ACC112 (cell line): ENCODE measurements around the gene SH3PXD2A.

Source experiments
- H2AFZ ChIP-seq: fragments of 200-600 bp; sonication (generic); one replicate; pipeline ENCODE4 v1.6.0; 2017; ENCODE audit warnings: antibody characterized with exemption, low read length; ENCODE audit not compliant: unreplicated experiment
- H3K27ac ChIP-seq: fragments of 200-600 bp; sonication (generic); 2 replicates; pipeline ENCODE4 v1.5.1; 2014; ENCODE audit warnings: low read depth, mild to moderate bottlenecking, antibody characterized with exemption, low read length, moderate library complexity
- H3K27me3 ChIP-seq: fragments of 200-600 bp; sonication (generic); 2 replicates; pipeline ENCODE4 v1.6.1; 2014; ENCODE audit warnings: mild to moderate bottlenecking, antibody characterized with exemption, low read length, moderate library complexity, mixed read lengths; ENCODE audit not compliant: insufficient read depth
- H3K36me3 ChIP-seq: fragments of 200-600 bp; sonication (generic); 2 replicates; pipeline ENCODE4 v1.6.1; 2016; ENCODE audit warnings: mild to moderate bottlenecking, antibody characterized with exemption, low read length, moderate library complexity, mixed read lengths; ENCODE audit not compliant: insufficient read depth
- H3K4me1 ChIP-seq: fragments of 200-600 bp; sonication (generic); one replicate; pipeline ENCODE4 v1.6.1; 2016; ENCODE audit warnings: low read length, mixed read lengths; ENCODE audit not compliant: insufficient read depth, unreplicated experiment, control insufficient read depth
- H3K4me3 ChIP-seq: fragments of 200-600 bp; sonication (generic); 2 replicates; pipeline ENCODE4 v1.5.1; 2014; ENCODE audit warnings: mild to moderate bottlenecking, low read depth, low read length
- H3K79me2 ChIP-seq: fragments of 200-600 bp; sonication (generic); one replicate; pipeline ENCODE4 v1.6.0; 2016; ENCODE audit warnings: low read length; ENCODE audit not compliant: control insufficient read depth, unreplicated experiment, insufficient read depth

SH3PXD2A gene

GRCh38 chr10:103890194-103890658 is 34.9 kb upstream of the SH3PXD2A start:
- Histone ChIP-seq H3K27ac (no peak overlapping the region), H3K27me3 (no peaks in the 10 kb centered on the region), H3K4me1 (peaks cover 42% of the 10 kb centered on the region), H2AFZ (no peak overlapping the region), H3K36me3 (peaks cover 5% of the 10 kb centered on the region; the same call in 1 of the 2 replicates), H3K4me3 (no peak overlapping the region), H3K79me2 (no peaks in the 10 kb centered on the region)

DNA sequence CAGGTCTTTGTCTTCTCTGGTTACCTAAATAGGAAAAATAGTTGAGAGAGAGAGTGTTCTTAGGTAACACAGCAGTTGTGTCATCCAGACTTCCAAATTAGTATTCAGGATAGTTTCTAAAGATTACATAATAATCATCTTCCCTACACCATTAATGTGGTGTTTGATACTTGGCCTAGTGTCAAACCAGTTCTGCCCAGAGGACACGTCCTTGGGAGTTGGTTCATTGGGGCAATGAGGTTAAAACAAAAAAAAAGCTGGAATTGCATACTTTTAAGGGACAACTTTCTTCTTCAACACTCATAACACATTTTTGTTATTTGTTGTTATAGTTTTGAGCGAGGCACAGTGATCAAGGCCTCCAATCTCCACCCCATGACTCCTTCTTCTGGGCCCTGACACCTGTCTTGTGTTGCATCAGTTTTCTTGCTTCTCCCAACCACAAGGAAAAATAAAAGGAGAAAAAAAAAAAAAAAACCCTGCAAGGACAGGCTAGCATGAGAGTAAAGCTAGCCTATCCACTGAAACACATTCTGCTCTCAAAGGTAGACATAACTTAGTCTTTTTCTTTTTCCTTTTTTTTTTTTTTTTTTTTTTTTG is 33.8 kb upstream of the SH3PXD2A start:
- Histone ChIP-seq H3K27ac (peak overlapping the region; percentile 23), H3K4me3 (no peak overlapping the region), H3K4me1 (peaks cover 36% of the 10 kb centered on the region)

DNA sequence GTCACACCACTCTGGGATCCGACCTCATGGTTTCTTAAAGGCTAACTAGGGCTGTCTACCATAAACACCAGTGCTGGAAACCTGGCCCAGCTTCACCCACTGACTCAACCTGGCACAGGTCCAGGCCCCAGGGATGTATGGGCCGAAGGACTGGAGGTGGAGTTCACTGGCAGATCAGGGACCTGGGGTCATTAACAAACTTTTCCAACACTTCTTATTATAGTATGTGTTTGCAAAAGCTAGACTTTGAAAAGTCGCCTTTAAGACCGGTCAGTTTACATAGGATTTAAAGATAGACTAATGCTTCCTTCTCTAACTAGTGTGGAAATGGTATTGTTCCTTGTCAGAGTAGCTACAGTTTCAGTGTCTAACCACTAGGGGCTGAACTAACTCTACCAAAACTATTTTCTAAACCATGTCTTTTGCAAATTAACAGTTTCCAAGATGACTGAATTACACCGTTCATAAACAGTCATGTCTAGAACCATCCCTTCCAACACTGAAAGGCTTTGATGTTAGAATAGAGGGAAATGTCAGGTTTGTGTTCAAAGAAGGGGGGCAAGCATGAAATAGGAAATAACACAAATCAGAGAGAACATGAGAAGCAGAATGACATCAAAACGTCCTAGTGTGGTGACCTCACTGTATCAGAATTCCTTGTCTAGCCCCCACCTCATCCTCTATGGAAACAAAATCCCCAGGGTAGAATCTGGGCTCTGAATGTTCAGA is 32.9 kb upstream of the SH3PXD2A start:
- Histone ChIP-seq H2AFZ (no peak overlapping the region), H3K27me3 (no peaks in the 10 kb centered on the region), H3K4me3 (no peak overlapping the region), H3K36me3 (peaks cover 5% of the 10 kb centered on the region; the same call in 1 of the 2 replicates), H3K27ac (peak overlapping the region; percentile 23), H3K79me2 (no peaks in the 10 kb centered on the region), H3K4me1 (peaks cover 26% of the 10 kb centered on the region)

More for the DNA sequence above, 33.8 kb upstream of the SH3PXD2A start:
- H3K79me2 ChIP-seq = no peaks in the 10 kb centered on the region
- no peaks in the 10 kb centered on the region for H3K27me3 ChIP-seq
- H3K36me3 ChIP-seq = peaks cover 5% of the 10 kb centered on the region; the same call in 1 of the 2 replicates
- H2AFZ ChIP-seq = no peak overlapping the region

DNA sequence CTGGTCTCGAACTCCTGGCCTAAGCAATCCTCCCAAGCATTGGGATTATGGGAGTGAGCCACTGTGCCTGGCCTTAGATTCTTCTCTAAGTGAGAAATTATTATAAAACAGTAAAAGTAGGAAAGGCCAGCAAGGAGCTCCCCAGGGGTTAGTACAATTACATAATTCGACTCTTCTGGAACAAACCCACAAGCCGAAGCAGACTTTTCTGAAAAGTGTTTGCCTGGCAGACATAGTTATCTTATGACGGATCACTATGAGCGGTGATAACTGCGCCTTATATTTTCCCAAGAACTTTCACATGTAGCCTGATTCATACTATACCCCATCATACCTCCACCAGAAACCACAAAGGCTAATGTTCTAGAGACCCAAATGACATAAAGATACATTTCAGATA is 30.2 kb upstream of the SH3PXD2A start:
- Histone ChIP-seq H3K79me2 (no peaks in the 10 kb centered on the region), H3K4me1 (peaks cover 26% of the 10 kb centered on the region), H3K4me3 (no peak overlapping the region), H3K27me3 (no peaks in the 10 kb centered on the region), H3K36me3 (no peaks in the 10 kb centered on the region), H3K27ac (peak overlapping the region; percentile 64), H2AFZ (no peak overlapping the region)

GRCh38 chr10:103884681-103885139 is 29.3 kb upstream of the SH3PXD2A start:
- H3K79me2 ChIP-seq = no peaks in the 10 kb centered on the region
- no peak overlapping the region for H3K27ac ChIP-seq
- no peaks in the 10 kb centered on the region for H3K36me3 ChIP-seq
- H3K4me1 ChIP-seq = peaks cover 26% of the 10 kb centered on the region
- H2AFZ ChIP-seq = no peak overlapping the region
- no peaks in the 10 kb centered on the region for H3K27me3 ChIP-seq
- H3K4me3 ChIP-seq = no peak overlapping the region

GRCh38 chr10:103882285-103883007 is 27.1 kb upstream of the SH3PXD2A start:
- Histone ChIP-seq H3K27ac (no peak overlapping the region), H2AFZ (no peak overlapping the region), H3K27me3 (no peaks in the 10 kb centered on the region), H3K4me3 (no peak overlapping the region), H3K79me2 (no peaks in the 10 kb centered on the region), H3K36me3 (no peaks in the 10 kb centered on the region), H3K4me1 (peaks cover 10% of the 10 kb centered on the region)

- Histone ChIP-seq H3K4me1 (peaks cover 9% of the 10 kb centered on the region), H2AFZ (no peak overlapping the region), H3K79me2 (no peaks in the 10 kb centered on the region), H3K27ac (no peak overlapping the region), H3K36me3 (no peaks in the 10 kb centered on the region), H3K27me3 (no peaks in the 10 kb centered on the region), H3K4me3 (no peak overlapping the region)
Observed at GRCh38 chr10:103881416-103882284, 26.3 kb upstream of the SH3PXD2A start.

DNA sequence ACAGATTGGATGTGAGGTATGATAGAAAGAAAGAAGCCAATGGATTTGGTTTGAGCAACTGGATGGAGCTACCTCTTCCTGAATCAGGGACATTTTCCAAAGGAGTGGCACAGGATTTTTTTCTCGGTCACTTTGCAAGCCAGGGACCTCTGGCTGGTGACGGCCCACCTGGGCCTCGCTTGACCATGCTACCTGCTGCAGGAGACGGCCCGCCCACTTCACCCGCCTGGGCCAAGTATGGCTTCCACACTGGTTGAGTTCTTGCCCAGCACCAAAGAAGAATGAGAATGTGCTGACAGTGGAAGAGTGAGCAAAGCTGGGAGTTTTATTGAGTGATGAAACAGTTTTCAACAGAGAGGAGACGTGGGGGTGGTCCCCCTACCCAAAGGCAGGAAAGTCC is 24.5 kb upstream of the SH3PXD2A start:
- no peaks in the 10 kb centered on the region for H3K4me1 ChIP-seq
- no peak overlapping the region for H3K4me3 ChIP-seq
- H3K79me2 ChIP-seq = no peaks in the 10 kb centered on the region
- no peak overlapping the region for H3K27ac ChIP-seq
- H3K36me3 ChIP-seq = no peaks in the 10 kb centered on the region
- H3K27me3 ChIP-seq = no peaks in the 10 kb centered on the region
- no peak overlapping the region for H2AFZ ChIP-seq

- H3K27ac ChIP-seq = no peak overlapping the region
- no peaks in the 10 kb centered on the region for H3K36me3 ChIP-seq
Observed at GRCh38 chr10:103879409-103879808, 24.0 kb upstream of the SH3PXD2A start.

GRCh38 chr10:103877861-103878260 is 22.5 kb upstream of the SH3PXD2A start:
- Histone ChIP-seq H3K27ac (no peak overlapping the region), H3K27me3 (no peaks in the 10 kb centered on the region), H2AFZ (no peak overlapping the region), H3K4me1 (no peaks in the 10 kb centered on the region), H3K4me3 (no peak overlapping the region), H3K36me3 (no peaks in the 10 kb centered on the region), H3K79me2 (no peaks in the 10 kb centered on the region)

More at GRCh38 chr10:103879409-103879808, 24.0 kb upstream of the SH3PXD2A start:
- no peaks in the 10 kb centered on the region for H3K4me1 ChIP-seq
- no peaks in the 10 kb centered on the region for H3K27me3 ChIP-seq
- no peak overlapping the region for H3K4me3 ChIP-seq
- H2AFZ ChIP-seq = no peak overlapping the region
- no peaks in the 10 kb centered on the region for H3K79me2 ChIP-seq
